Hematopoietic multipotent progenitor cell treated with erythropoietin and hydrocortisone succinate and interleukin-3 and kit ligand, for 8 days (in vitro differentiated cells): ENCODE data around the gene SHANK2.

Experiments
- DNase-seq: peaks from one replicate; pipeline ENCODE4 v3.0.0-alpha.2; 2015

Gene SHANK2

DNA sequence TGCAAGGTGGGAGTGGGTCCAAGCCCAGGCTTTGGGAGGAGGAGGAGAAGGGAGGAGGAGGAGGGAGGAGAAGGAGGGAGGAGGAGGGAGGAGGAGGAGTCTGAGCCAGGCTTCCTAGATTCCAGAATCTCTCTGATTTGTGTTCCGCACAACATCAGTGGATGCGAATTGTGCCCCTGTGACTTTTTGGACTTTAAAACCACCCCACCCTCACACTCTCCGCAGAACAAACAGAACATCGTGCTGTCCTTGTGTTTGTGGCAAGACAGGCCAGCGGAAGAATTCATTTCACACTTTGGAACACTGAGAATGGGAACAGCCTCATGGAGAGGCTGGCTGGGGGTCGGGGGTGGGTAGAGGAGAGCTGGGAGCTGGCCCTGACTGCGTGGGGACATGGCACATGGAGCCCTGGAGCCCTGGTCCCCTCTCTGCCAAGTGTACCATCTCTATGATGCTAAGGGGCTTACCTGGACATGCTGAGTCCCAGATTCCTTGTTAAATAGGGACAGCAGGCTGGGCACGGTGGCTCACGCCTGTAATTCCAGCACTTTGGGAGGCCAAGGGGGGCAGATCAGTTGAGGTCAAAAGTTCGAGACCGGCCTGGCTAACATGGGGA, 16.4 kb upstream of the SHANK2 start:
- no peak for DNase-seq

GRCh38 chr11:71267807-71268421, 15.5 kb upstream of the SHANK2 start:
- DNase-seq, result no peak

DNA sequence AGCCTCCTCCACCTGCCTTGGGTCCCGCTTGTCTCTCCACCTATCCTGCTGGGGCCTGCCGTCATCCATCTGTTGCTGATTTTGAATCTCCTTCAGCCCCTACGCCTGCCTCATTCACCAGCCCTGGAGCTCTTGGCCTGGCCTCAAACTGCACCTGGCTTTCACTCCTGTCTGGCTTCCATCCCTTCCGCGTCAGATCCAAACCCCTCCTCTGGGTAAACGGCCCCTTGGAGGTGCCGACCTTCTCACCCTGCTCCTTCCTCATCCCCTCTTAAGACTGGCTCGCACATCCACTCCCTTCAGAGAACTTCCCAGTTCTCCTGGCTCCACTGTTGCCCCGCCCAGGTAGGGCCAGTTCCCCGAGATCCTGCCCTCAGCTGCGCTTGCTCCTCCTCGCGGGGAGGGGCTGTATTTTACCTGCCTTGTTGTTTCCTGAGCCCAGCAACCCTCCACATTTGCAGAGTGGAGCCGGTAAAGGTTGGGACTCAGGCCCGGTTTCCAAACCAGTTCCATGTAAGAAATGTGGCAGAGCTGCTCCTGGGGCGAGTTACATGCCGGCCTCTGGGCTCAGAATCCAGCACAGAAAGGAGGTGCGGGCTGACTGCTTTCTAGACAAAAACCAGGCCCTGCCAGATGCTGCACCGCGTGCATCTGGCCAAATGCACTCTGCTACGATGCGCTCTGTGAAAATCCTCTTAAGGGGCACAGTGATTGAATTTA, 13.9 kb upstream of the SHANK2 start:
- DNase-seq, result no peak

GRCh38 chr11:71265559-71266092, 13.2 kb upstream of the SHANK2 start:
- DNase-seq, result no peak

GRCh38 chr11:71263386-71263785, 11.0 kb upstream of the SHANK2 start:
- DNase-seq, result no peak

GRCh38 chr11:71255800-71256479, 3.6 kb upstream of the SHANK2 start:
- no peak for DNase-seq

DNA sequence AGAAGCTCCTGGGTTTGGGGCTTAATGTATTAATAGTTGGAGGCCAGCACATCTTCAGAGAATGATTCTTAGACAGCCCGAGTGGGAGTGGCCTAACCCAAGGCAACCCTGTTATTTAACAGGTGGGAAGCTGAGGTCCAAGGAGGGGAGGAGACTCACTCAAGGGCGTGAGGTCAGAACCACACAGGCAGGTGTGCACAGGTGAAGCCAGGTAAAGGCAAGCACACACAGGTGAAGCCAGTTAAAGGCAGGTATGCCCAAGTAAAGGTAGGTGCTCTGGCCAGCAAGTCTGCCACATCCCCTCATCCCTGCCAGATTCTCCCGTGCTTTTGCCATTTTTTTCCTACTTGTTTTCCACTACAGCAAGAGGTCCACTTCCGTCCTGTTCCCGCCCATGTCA, 2.9 kb upstream of the SHANK2 start:
- DNase-seq, result no peak

GRCh38 chr11:71253794-71254193, 1.4 kb upstream of the SHANK2 start:
- DNase-seq, result no peak

DNA sequence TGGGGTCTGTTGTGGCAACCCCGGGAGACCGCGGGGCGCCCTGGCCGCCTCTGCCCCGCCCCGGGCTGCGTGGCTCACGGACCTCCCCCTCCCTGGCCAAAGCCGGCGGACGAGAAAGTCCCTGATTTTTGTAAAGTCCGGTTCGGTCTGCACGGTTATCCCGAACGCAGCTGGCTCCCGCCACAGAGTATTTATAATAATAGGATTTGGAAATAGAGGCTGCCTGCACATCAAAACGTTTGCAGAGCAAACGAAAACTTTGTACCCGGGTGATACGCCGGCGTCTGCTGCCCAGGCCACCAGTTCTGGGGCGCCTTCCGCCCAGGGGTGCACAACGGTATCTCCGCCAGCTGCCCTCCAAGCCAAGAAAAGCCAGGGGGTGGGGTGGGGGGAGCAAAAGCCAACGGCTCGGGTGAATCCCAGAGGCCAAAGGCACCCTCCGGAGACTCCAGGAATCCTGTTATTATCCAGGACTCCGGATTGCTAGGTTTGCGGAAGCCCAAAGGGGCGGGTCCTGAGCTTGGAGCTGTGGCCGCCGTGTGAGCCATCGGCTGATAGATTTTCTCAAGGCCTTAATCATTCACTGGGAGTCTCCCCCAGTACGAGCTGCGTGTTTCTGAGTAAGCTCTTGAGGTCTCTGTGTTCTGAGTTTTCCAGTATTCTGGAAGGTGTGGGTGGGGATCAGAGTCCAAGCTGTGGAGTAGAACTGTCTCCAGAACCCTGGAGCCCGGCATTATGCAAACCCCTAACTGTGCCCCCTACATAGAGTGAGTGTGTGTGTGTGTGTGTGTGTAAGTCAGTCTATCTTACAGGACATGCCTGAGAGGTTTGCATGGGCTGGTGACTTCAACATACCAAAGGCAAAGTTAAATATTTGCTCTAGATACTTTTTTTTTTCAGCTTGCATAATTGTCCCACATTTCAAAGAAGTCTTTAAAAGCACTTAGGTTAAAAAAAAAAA, 673 bp upstream of the SHANK2 start:
- no peak for DNase-seq

DNA sequence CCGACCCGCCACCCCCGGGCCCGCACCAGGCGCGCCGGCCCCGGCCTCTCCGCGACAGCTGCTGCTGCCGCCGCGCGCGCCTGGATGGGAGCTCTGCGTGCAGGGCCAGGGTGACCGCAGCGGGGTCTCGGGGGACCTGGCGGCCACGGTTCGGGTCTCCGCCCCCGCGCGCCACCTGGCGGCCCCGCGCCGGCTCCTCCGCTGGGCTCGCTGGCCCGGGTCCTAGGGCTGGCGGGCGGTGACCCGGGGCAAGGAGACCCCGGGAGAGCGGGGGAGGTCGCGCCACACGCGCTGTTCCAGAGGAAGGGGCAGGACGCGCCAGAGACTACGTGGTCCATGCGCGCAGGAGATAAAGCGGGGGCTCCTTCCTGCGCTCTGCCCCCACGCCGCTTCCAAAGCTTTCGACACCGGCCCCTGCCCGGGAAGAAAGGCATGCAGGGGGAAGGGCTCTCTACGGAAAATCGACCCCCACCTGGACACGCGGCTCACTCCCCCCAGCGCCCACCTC, 562 bp downstream of the SHANK2 start:
- no peak for DNase-seq

DNA sequence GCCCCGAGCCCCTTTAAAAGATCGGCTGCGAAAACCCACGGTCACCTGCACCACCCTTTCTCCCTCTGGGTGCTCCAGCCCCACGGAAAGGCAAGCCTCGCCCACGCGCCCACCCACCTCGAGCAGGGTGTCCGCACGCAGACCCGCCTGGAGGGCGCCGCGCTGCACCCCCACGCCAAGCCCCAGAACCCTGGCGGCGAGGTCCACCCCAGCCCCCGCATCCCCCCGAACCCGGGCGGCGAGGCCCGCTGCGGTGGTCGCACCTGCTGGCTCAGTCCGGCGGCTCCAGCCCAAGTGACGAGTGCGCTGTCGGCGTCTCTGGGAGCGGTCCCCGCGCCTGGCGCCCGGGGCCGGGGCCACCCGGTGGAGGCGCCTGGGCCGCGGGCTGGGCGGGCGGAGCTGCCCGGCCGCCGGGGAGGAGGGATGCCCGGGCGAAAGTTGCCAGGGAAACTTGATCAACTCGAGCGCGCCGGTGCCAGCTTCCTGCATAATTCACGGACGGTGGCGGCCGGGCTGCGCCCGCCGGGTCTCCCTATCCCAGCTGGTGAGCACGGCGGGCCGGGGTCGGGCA, 1.1 kb downstream of the SHANK2 start:
- DNase-seq, result no peak

GRCh38 chr11:71250523-71251150, 1.7 kb downstream of the SHANK2 start:
- no peak for DNase-seq

GRCh38 chr11:71249301-71249700, 3.1 kb downstream of the SHANK2 start:
- no peak for DNase-seq

DNA sequence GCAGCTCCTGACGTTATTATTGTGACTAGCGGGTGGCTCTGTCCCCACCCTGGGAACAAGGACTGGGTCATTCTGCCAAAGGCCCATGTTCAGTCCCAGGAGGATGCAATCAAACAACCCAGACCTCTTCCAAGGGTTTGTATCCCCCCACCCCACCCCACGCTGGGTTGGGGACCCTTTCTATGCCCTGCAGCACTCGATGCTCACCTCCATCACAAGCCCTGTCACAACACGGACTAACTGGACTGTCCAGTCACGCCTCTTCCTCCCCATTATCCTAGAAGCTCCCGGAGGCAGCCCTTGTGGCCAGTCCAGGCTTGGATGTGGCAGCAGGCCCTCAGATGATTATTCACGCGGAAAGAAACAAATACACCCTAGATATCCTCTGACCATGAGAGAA, 3.7 kb downstream of the SHANK2 start:
- DNase-seq, result no peak

GRCh38 chr11:71248251-71248570, 4.2 kb downstream of the SHANK2 start:
- DNase-seq, result no peak

GRCh38 chr11:71247551-71248250, 4.7 kb downstream of the SHANK2 start:
- DNase-seq, result no peak

DNA sequence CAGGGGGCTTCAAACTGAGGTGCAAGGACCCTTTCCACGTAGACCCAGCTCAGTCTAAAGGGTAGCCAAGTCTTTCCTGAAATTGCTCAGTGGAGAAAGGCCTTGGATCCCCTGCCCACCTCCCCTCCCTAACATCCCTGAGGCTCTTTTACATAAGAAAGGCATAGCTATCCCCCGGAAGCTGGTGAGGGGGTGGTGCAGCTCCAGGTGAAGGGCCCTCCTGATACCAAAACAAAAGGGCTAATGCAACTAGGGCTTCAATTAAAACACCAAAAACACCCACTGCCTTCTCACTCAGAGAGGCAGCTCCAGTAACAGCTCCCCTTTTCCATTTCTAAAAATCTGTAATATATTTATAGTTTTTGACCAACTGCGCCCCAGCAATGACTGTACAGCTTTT, 5.8 kb downstream of the SHANK2 start:
- no peak for DNase-seq

DNA sequence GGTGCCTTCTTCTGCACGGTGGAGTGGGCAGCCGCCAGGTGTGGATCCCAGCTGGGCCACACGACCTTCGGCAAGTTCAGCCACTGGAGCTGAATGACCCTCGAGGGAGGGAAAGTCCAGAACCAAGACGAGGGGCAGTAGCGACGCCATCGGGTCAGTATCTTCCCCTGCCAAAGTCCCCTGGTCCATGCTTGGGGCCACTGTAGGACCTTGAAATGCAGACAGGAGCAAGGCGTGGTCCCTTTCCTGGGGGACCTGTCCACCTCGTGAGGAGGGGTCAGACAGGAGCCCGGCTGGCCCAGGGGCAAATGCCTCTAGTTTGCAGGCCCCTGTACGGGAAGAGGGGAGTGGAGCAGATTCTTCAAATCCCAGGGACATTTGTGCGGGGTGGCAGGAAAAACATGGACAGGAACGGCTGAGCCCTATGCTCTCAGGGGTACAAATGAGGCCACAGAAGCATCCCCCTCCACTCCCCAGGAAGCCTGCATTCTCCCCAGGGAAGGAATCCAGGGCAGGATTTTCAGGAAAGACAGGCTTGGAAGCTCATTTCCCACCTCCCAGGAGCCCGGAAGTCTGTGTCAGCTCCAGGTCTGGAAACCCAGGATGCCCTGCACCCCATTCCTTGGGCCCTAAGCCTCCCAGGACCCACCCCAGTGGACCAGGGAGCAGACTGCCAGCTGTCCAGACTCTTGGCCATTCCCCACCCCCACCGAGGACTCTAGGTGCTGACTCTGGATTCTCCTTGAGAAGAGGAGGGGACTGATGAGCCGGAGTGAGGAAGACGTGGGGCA, 6.6 kb downstream of the SHANK2 start:
- no peak for DNase-seq

GRCh38 chr11:71244116-71244810, 8.1 kb downstream of the SHANK2 start:
- no peak for DNase-seq
